ENCODE results near the gene HOXB3. TPM values are rescaled to one million over a fixed set of nuclear protein-coding genes. Genes with fewer than 3 reads are reported as not detected.

HOXB3 gene
- total and polyA plus RNA-seq, 2 donors (not counting 1 experiment from before 2014, with no cell fraction given): 15.7 to 28.6 TPM

DNA sequence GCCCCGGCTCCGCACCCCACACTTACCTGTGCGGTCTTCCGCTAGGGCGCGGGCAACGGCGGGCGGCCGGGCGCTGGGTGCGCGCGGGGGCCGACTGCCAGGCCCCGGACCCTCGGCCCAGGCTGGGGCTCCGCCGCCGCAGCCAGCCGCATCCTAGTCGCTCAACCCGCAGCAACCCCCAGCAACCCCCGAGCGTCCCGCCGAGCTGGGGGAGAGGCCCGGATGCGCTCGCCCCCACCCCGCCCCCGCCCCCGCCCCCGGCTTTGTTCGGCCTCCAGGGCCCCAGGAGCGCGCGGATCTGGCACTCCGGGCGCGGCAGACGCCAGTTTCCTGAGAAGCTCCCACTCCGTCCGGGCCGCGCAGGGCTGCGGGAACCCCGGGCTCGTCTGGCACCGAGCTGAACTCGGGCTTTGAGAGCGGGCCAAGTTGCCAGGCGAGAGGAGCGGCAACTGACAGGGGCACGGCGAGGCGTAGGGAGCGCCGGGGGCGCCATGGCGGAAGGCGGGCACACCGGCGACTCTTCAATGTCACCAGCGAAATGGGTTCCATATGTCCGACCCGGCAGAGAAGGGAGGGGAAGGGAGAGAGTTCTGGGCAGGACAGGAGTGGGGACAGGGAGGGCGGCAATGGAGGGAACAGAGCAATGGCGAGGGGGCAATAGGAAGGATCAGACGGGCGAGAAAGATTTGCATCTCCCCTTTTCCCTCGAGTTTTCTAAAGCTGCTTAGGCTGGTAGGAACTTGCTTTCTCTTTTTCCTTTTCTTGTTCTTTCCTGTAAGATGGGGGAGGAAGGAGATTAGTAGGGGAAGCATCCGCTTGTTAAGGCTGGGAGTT is 25.6 kb downstream of the HOXB3 start:
- peaks cover 99% of the 10 kb centered on the region for H3K79me2 ChIP-seq (ENCODE audit: control insufficient read depth, insufficient read depth, low read length)
- H3K4me2 ChIP-seq (ENCODE audit: extremely low read depth, insufficient read depth, low read length): peak overlapping the region; percentile 95
- H2AFZ ChIP-seq (ENCODE audit: low read length): no peak overlapping the region
- peaks cover 16% of the 10 kb centered on the region for H3K36me3 ChIP-seq (ENCODE audit: control insufficient read depth, insufficient read depth, low read length)
- peak in 1 of 2 donors; percentile 39 for DNase-seq (ENCODE audit: low read depth in 2 of 2)
- TF ChIP-seq, protein P1, sequence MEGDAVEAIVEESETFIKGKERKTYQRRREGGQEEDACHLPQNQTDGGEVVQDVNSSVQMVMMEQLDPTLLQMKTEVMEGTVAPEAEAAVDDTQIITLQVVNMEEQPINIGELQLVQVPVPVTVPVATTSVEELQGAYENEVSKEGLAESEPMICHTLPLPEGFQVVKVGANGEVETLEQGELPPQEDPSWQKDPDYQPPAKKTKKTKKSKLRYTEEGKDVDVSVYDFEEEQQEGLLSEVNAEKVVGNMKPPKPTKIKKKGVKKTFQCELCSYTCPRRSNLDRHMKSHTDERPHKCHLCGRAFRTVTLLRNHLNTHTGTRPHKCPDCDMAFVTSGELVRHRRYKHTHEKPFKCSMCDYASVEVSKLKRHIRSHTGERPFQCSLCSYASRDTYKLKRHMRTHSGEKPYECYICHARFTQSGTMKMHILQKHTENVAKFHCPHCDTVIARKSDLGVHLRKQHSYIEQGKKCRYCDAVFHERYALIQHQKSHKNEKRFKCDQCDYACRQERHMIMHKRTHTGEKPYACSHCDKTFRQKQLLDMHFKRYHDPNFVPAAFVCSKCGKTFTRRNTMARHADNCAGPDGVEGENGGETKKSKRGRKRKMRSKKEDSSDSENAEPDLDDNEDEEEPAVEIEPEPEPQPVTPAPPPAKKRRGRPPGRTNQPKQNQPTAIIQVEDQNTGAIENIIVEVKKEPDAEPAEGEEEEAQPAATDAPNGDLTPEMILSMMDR (conservative IDR thresholded peaks at IDR 0.05 in 1 of 2, IDR thresholded peaks at IDR 0.05 in 1 of 2; ENCODE audit: low read depth in 1 of 2, low read length in 2 of 2): no peak
- no peak for TF ChIP-seq EZH2 (IDR thresholded peaks at IDR 0.05; ENCODE audit: low read length, missing control alignments)
- peak overlapping the region; percentile 75 for H3K9ac ChIP-seq (ENCODE audit: insufficient read depth, low read length)
- H3K4me3 ChIP-seq (replicated peaks in 1 of 4; ENCODE audit: control extremely low read depth in 1 of 4, insufficient read depth in 1 of 4, low read depth in 3 of 4, low read length in 4 of 4): peak overlapping the region; percentile 59 to 98 (median 65)
- H3K27me3 ChIP-seq (ENCODE audit: control insufficient read depth, insufficient read depth, low read length): no peaks in the 10 kb centered on the region
- peaks cover 52% of the 10 kb centered on the region for H3K4me1 ChIP-seq (ENCODE audit: control insufficient read depth, extremely low read depth, insufficient read depth, low read length)
- no peaks in the 10 kb centered on the region for H3K9me3 ChIP-seq (ENCODE audit: control insufficient read depth, insufficient read depth, low read depth, low read length)
- H4K20me1 ChIP-seq (ENCODE audit: control insufficient read depth, extremely low read depth, insufficient read depth, low read length): no peaks in the 10 kb centered on the region
- H3K27ac ChIP-seq (ENCODE audit: insufficient read depth, low read length): peak overlapping the region; percentile 86

DNA sequence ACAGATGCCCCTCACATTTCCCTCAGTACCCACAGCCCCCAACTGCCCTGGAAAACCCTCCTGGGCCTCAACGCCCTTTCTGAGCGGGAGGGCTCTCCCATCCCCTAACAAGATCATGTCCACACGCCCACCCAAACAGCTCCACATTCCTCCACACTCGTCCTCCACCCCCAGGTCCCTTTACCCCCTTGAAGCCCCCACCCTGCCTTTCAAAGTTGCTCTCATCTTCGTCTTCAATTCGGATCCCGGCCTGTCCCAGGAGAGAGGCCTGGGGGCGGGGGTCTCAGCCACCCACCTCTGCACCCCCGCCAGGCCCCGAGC is 26.2 kb downstream of the HOXB3 start:
- no peaks in the 10 kb centered on the region for H3K27me3 ChIP-seq (ENCODE audit: control insufficient read depth, insufficient read depth, low read length)

DNA sequence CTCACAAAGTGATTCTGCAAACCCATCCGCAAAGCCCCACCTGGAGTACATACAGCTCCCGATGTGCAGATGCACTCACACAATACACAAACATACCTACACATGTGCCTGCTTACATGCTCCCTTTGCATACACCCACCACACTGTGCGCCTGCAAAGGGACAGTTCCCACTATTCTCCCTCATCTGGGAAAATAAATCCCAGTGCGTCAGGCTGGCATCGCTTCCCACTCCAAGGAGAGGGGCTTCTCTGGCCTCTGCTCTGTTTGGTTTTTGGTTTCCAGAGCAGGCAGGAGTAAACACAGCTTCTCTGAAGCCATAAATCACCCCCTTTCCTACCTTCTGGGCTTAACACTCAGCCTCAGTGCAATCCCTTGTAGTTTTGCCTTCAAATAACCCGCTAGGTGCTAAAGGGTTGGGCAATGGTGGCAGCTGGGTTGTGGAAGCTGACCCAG is 26.6 kb downstream of the HOXB3 start:
- H3K27ac ChIP-seq (ENCODE audit: insufficient read depth, low read length): peak overlapping the region; percentile 1
- H3K36me3 ChIP-seq (ENCODE audit: control insufficient read depth, insufficient read depth, low read length): peaks cover 15% of the 10 kb centered on the region
- peak; percentile 49 to 75 for DNase-seq (ENCODE audit: low read depth in 2 of 2)
- no peak overlapping the region for H2AFZ ChIP-seq (ENCODE audit: low read length)
- H3K9me3 ChIP-seq (ENCODE audit: control insufficient read depth, insufficient read depth, low read depth, low read length): no peaks in the 10 kb centered on the region
- H3K27me3 ChIP-seq (ENCODE audit: control insufficient read depth, insufficient read depth, low read length): no peaks in the 10 kb centered on the region
- H3K9ac ChIP-seq (ENCODE audit: insufficient read depth, low read length): no peak overlapping the region
- no peak for TF ChIP-seq EZH2 (IDR thresholded peaks at IDR 0.05; ENCODE audit: low read length, missing control alignments)
- TF ChIP-seq, protein P1 (conservative IDR thresholded peaks at IDR 0.05 in 1 of 2, IDR thresholded peaks at IDR 0.05 in 1 of 2; ENCODE audit: low read depth in 1 of 2, low read length in 2 of 2): no peak
- H3K4me3 ChIP-seq (replicated peaks in 1 of 4; ENCODE audit: control extremely low read depth in 1 of 4, insufficient read depth in 1 of 4, low read depth in 3 of 4, low read length in 4 of 4): peak overlapping the region; percentile 42 to 98 (median 56)
- H3K4me2 ChIP-seq (ENCODE audit: extremely low read depth, insufficient read depth, low read length): peak overlapping the region; percentile 60
- H3K4me1 ChIP-seq (ENCODE audit: control insufficient read depth, extremely low read depth, insufficient read depth, low read length): peaks cover 60% of the 10 kb centered on the region
- H3K79me2 ChIP-seq (ENCODE audit: control insufficient read depth, insufficient read depth, low read length): peaks cover 99% of the 10 kb centered on the region
- H4K20me1 ChIP-seq (ENCODE audit: control insufficient read depth, extremely low read depth, insufficient read depth, low read length): no peaks in the 10 kb centered on the region

More for the DNA sequence above, 26.2 kb downstream of the HOXB3 start:
- TF ChIP-seq, protein P1 (conservative IDR thresholded peaks at IDR 0.05 in 1 of 2, IDR thresholded peaks at IDR 0.05 in 1 of 2; ENCODE audit: low read depth in 1 of 2, low read length in 2 of 2): no peak
- TF ChIP-seq EZH2 (IDR thresholded peaks at IDR 0.05; ENCODE audit: low read length, missing control alignments): no peak
- DNase-seq (ENCODE audit: low read depth in 2 of 2): no peak
- Histone ChIP-seq H3K36me3 (ENCODE audit: control insufficient read depth, insufficient read depth, low read length) (peaks cover 15% of the 10 kb centered on the region), H3K79me2 (ENCODE audit: control insufficient read depth, insufficient read depth, low read length) (peaks cover 99% of the 10 kb centered on the region), H3K9me3 (ENCODE audit: control insufficient read depth, insufficient read depth, low read depth, low read length) (no peaks in the 10 kb centered on the region), H4K20me1 (ENCODE audit: control insufficient read depth, extremely low read depth, insufficient read depth, low read length) (no peaks in the 10 kb centered on the region), H3K4me3 (replicated peaks in 1 of 4; ENCODE audit: control extremely low read depth in 1 of 4, insufficient read depth in 1 of 4, low read depth in 3 of 4, low read length in 4 of 4) (peak overlapping the region; percentile 42 to 98 (median 56)), H3K4me2 (ENCODE audit: extremely low read depth, insufficient read depth, low read length) (peak overlapping the region; percentile 60), H3K9ac (ENCODE audit: insufficient read depth, low read length) (peak overlapping the region; percentile 40), H3K27ac (ENCODE audit: insufficient read depth, low read length) (peak overlapping the region; percentile 1), H3K4me1 (ENCODE audit: control insufficient read depth, extremely low read depth, insufficient read depth, low read length) (peaks cover 56% of the 10 kb centered on the region), H2AFZ (ENCODE audit: low read length) (no peak overlapping the region)

Measured in fibroblast of lung (primary cell).